HuH-7 (cell line): ENCODE data around the gene ABHD4.
"Not testable (repeated sequence)": the region's sequence is repeated elsewhere in the genome, so short reads cannot be mapped to it uniquely, and the experiment has no call there.

Experiments
- DNase-seq: peaks from one replicate; pipeline ENCODE4 v3.0.0; 2011; ENCODE audit warnings: low spot score

Gene ABHD4

GRCh38 chr14:22598099-22598895, at the start of gene ABHD4:
ABHD4 (plus strand) TSS chr14:22598300; CDS start chr14:22598307, 7 bp downstream.
- peak; percentile 80 for DNase-seq

- DNase-seq = no peak
Measured at GRCh38 chr14:22549324-22549962, 48.7 kb upstream of the ABHD4 start.

- DNase-seq = no peak
Measured at GRCh38 chr14:22549981-22550673, 48.0 kb upstream of the ABHD4 start.

- DNase-seq = no peak
Measured at GRCh38 chr14:22551605-22551997, 46.5 kb upstream of the ABHD4 start.

GRCh38 chr14:22552001-22552826, 45.9 kb upstream of the ABHD4 start:
- no peak for DNase-seq

GRCh38 chr14:22552827-22553076, 45.3 kb upstream of the ABHD4 start:
- no peak for DNase-seq

- no peak for DNase-seq
Measured at GRCh38 chr14:22553445-22553844, 44.7 kb upstream of the ABHD4 start.

GRCh38 chr14:22553861-22554497, 44.1 kb upstream of the ABHD4 start:
- not testable (repeated sequence) for DNase-seq

- DNase-seq = no peak
Measured at GRCh38 chr14:22554498-22555383, 43.4 kb upstream of the ABHD4 start.

- no peak for DNase-seq
Measured at GRCh38 chr14:22555384-22556011, 42.6 kb upstream of the ABHD4 start.

- DNase-seq = no peak
Measured at GRCh38 chr14:22556021-22556989, 41.8 kb upstream of the ABHD4 start.

- peak; percentile 93 for DNase-seq
Measured at GRCh38 chr14:22556990-22557623, 41.0 kb upstream of the ABHD4 start.

- no peak for DNase-seq
Measured at GRCh38 chr14:22557846-22558220, 40.3 kb upstream of the ABHD4 start.

GRCh38 chr14:22558221-22558913, 39.7 kb upstream of the ABHD4 start:
- DNase-seq = no peak

GRCh38 chr14:22559041-22559440, 39.1 kb upstream of the ABHD4 start:
- no peak for DNase-seq

- no peak for DNase-seq
Measured at GRCh38 chr14:22560662-22561365, 37.3 kb upstream of the ABHD4 start.

GRCh38 chr14:22561366-22561660, 36.8 kb upstream of the ABHD4 start:
- DNase-seq = no peak
